Measurements from ENCODE around the gene DDX31. TPM values are rescaled to one million over a fixed set of nuclear protein-coding genes. Genes with fewer than 3 reads are reported as not detected.

DDX31 gene
- total RNA-seq, 1 experiment from 2014 or later, result 25.8 TPM

- no peaks in the 10 kb centered on the region for H3K36me3 ChIP-seq (ENCODE audit: control insufficient read depth in 1 of 2, insufficient read depth in 2 of 2, low read length in 2 of 2)
- H3K9ac ChIP-seq (ENCODE audit: low read length), result no peak overlapping the region
- BruUV-seq (replicated peaks), result no TSS peak
- ChIA-PET RAD21 (ENCODE audit: low non-redundant PET in 1 of 2, low total read pairs in 2 of 2, uncharacterized antibody in 2 of 2, unreplicated experiment in 2 of 2) (interaction anchor here in 1 of 2 experiments (0.6 kb wide), 1 partner anchor 287 kb away, joined by 4 read pairs; no protein-coding TSS in a partner anchor), POLR2A (no interaction called here), CTCF (interaction anchor here (1.1 to 1.5 kb wide), 3 partner anchors 65 to 160 kb away, joined by 3 to 4 read pairs (median 3); no protein-coding TSS in a partner anchor)
- no peak for ATAC-seq
- no peaks in the 10 kb centered on the region for H3K79me2 ChIP-seq (ENCODE audit: insufficient read depth, low read length)
- no peaks in the 10 kb centered on the region for H3K9me3 ChIP-seq (ENCODE audit: control insufficient read depth in 1 of 2, insufficient read depth in 1 of 2, low read depth in 1 of 2, low read length in 2 of 2)
- H4K20me1 ChIP-seq (ENCODE audit: insufficient read depth), result no peaks in the 10 kb centered on the region
- intact Hi-C loops (cut with micrococcal nuclease), result loop anchor here (10.0 kb wide), 1 partner anchor 307 kb away; no protein-coding TSS in a partner anchor
- no peak overlapping the region for H3K4me3 ChIP-seq (replicated peaks in 1 of 2; ENCODE audit: low read depth in 1 of 2, low read length in 2 of 2)
- no peak overlapping the region for H3K27ac ChIP-seq (ENCODE audit: low read depth, low read length)
- TF ChIP-seq SP1 (IDR thresholded peaks at IDR 0.05; ENCODE audit: low read depth), result no peak
- no peak for TF ChIP-seq SIN3A (IDR thresholded peaks at IDR 0.05; ENCODE audit: low read depth)
- no peak for TF ChIP-seq SRF (IDR thresholded peaks at IDR 0.05; ENCODE audit: low read depth)
- TF ChIP-seq CEBPB (IDR thresholded peaks at IDR 0.05; ENCODE audit: low read depth), result no peak
- TF ChIP-seq ZBTB33 (IDR thresholded peaks at IDR 0.05; ENCODE audit: extremely low read depth, insufficient replicate concordance, low read length), result no peak
- TF ChIP-seq POLR2A (IDR thresholded peaks at IDR 0.05; ENCODE audit: borderline replicate concordance, extremely low read depth, insufficient read depth, insufficient read length), result no peak
- no peak for TF ChIP-seq RAD21 (IDR thresholded peaks at IDR 0.05; ENCODE audit: low read depth)
- TF ChIP-seq ELF1 (IDR thresholded peaks at IDR 0.05; ENCODE audit: borderline replicate concordance, low read depth), result no peak
- TF ChIP-seq TCF7L2 (IDR thresholded peaks at IDR 0.05; ENCODE audit: borderline replicate concordance, extremely low read depth, insufficient read depth, insufficient read length), result no peak
- no peak for TF ChIP-seq POLR2AphosphoS5 (IDR thresholded peaks at IDR 0.05; ENCODE audit: low read depth, low read length)
- TF ChIP-seq REST (IDR thresholded peaks at IDR 0.05; ENCODE audit: low read depth), result no peak
- no peak for TF ChIP-seq YY1 (IDR thresholded peaks at IDR 0.05; ENCODE audit: extremely low read depth, insufficient replicate concordance, low read depth, low read length)
- no peak for TF ChIP-seq CTCF (IDR thresholded peaks at IDR 0.05 in 2 of 3, conservative IDR thresholded peaks at IDR 0.05 in 1 of 3; ENCODE audit: borderline replicate concordance in 1 of 3, insufficient read depth in 1 of 3, low read depth in 2 of 3, low read length in 2 of 3)
- TF ChIP-seq CBX3 (IDR thresholded peaks at IDR 0.05; ENCODE audit: low read depth), result no peak
- no peak overlapping the region for H2AFZ ChIP-seq (ENCODE audit: low read depth, low read length, poor library complexity, severe bottlenecking)
- H3K4me1 ChIP-seq (ENCODE audit: control insufficient read depth in 1 of 2, insufficient read depth in 2 of 2, low read length in 2 of 2), result peaks cover 0 to 6% of the 10 kb centered on the region in 2 experiments; a peak in 2 of 4 replicates
- peaks cover 7% of the 10 kb centered on the region for H3K27me3 ChIP-seq (ENCODE audit: insufficient read depth, low read length)
- H3K9me2 ChIP-seq (ENCODE audit: insufficient read depth), result no peaks in the 10 kb centered on the region
- no peak for DNase-seq (ENCODE audit: low read depth, low spot score)
- no peak overlapping the region for H3K4me2 ChIP-seq (ENCODE audit: low read length)
Measured at GRCh38 chr9:132571806-132572600, 97.8 kb downstream of the DDX31 start.
